Measurements from ENCODE around the gene PRSS36.

PRSS36 gene

DNA sequence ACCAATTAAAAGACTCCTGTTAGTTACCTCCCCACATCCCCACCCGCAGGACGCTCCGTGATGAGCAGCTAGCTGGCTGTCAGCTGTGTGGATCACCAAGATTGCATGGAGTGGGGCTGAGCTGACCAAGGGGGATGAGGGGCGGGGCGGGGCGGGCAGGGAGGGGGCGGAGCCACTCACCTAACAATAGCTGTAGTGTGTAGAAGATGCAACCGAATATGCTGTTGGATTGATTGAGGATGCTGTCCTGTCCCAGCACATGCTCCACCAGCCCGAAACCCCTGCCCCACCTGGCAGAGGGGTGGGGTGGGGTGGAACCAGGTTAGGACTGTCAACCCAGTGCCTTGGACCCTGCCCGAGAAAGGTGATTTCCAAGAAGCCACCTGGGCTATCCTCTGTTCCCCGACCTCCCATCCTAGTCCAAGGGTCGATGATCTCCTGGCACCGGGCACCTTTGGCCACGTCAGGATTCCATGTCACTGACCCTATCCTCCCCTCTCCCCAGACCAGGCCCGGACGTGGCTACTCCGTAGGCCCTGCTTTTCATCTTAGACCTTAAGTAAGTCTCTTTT, 56.6 kb downstream of the PRSS36 start:
- TF ChIP-seq POLR2AphosphoS5 (IDR thresholded peaks at IDR 0.05; ENCODE audit: low read depth, low read length) (no peak), REST (IDR thresholded peaks at IDR 0.05; ENCODE audit: insufficient read depth in 1 of 2, low read depth in 2 of 2, low read length in 2 of 2) (no peak), TAF1 (IDR thresholded peaks at IDR 0.05; ENCODE audit: borderline replicate concordance, insufficient read depth, low read length) (no peak), FOXP2 (optimal IDR thresholded peaks at IDR 0.05; ENCODE audit: borderline replicate concordance, extremely low read depth, extremely low read length, insufficient read depth) (no peak)

DNA sequence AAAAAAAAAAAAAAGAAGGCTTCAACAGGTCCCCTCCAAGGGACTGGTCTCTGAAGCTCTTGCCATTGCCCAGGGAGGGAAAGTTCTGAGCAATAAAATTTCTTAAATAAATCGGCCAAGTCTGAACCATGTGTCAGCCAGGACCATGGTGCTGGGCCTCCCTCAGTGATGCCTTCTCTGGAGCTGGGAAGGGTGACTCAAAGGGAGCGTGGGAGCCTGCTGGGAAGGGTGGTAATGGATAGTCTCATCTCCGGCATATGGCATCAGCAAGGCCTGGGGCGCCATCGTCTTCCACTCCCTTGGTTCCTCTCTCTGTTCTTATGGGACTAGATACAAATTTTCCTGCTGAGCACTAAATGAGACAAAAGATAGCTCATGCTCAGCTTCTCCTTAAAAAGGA, 57.5 kb downstream of the PRSS36 start:
- TF ChIP-seq TAF1 (IDR thresholded peaks at IDR 0.05; ENCODE audit: borderline replicate concordance, insufficient read depth, low read length): no peak
- TF ChIP-seq REST (IDR thresholded peaks at IDR 0.05; ENCODE audit: insufficient read depth in 1 of 2, low read depth in 2 of 2, low read length in 2 of 2): no peak
- no peak for TF ChIP-seq SIN3A (IDR thresholded peaks at IDR 0.05; ENCODE audit: borderline replicate concordance, insufficient read depth, low read length)
- TF ChIP-seq FOXP2 (optimal IDR thresholded peaks at IDR 0.05; ENCODE audit: borderline replicate concordance, extremely low read depth, extremely low read length, insufficient read depth): no peak
- no peak for TF ChIP-seq POLR2AphosphoS5 (IDR thresholded peaks at IDR 0.05; ENCODE audit: low read depth, low read length)

DNA sequence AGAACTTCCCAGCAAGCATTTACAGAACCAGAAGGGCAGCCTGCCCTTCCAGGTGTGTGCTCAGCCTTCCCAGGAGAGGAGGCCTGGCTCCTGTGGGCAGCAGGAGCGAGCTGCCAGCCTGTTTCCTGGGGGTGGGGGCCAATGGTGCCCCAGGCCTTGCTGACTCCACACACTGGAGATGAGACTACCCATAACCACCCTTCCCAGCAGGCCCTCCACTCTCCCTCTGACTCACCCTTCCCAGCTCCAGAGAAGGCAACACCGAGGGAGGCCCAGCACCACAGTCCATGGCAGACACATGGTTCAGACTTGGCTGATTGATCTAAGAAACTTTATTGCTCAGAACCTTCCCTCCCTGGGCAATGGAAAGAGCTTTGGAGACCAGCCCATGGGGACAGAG, 59.3 kb downstream of the PRSS36 start:
- TF ChIP-seq FOXP2 (optimal IDR thresholded peaks at IDR 0.05; ENCODE audit: borderline replicate concordance, extremely low read depth, extremely low read length, insufficient read depth): no peak
- TF ChIP-seq TAF1 (IDR thresholded peaks at IDR 0.05; ENCODE audit: borderline replicate concordance, insufficient read depth, low read length): no peak
- no peak for TF ChIP-seq POLR2AphosphoS5 (IDR thresholded peaks at IDR 0.05; ENCODE audit: low read depth, low read length)
- no peak for TF ChIP-seq SIN3A (IDR thresholded peaks at IDR 0.05; ENCODE audit: borderline replicate concordance, insufficient read depth, low read length)
- no peak for TF ChIP-seq REST (IDR thresholded peaks at IDR 0.05; ENCODE audit: insufficient read depth in 1 of 2, low read depth in 2 of 2, low read length in 2 of 2)

GRCh38 chr16:31089199-31089598, 60.7 kb downstream of the PRSS36 start:
- no peak for TF ChIP-seq TAF1 (IDR thresholded peaks at IDR 0.05; ENCODE audit: borderline replicate concordance, insufficient read depth, low read length)
- no peak for TF ChIP-seq REST (IDR thresholded peaks at IDR 0.05; ENCODE audit: insufficient read depth in 1 of 2, low read depth in 2 of 2, low read length in 2 of 2)
- TF ChIP-seq FOXP2 (optimal IDR thresholded peaks at IDR 0.05; ENCODE audit: borderline replicate concordance, extremely low read depth, extremely low read length, insufficient read depth): no peak
- TF ChIP-seq SIN3A (IDR thresholded peaks at IDR 0.05; ENCODE audit: borderline replicate concordance, insufficient read depth, low read length): no peak
- no peak for TF ChIP-seq POLR2AphosphoS5 (IDR thresholded peaks at IDR 0.05; ENCODE audit: low read depth, low read length)

All from PFSK-1 (cell line).